GM21526 (cell line): Measurements from ENCODE around the gene FTSJ3.

ENCODE experiments used
- ATAC-seq: cut with Tn5 transposase; IDR thresholded peaks from one replicate; pipeline ENCODE4 v1.9.1; 2021; ENCODE audit warnings: moderate library complexity; ENCODE audit not compliant: unreplicated experiment, low FRiP score

FTSJ3 gene

GRCh38 chr17:63830904-63831491, 3.5 kb upstream of the FTSJ3 start:
- ATAC-seq: no peak

GRCh38 chr17:63830278-63830677, 2.8 kb upstream of the FTSJ3 start:
- no peak for ATAC-seq

GRCh38 chr17:63828936-63829335, 1.5 kb upstream of the FTSJ3 start:
- no peak for ATAC-seq

- no peak for ATAC-seq
These were observed 348 bp upstream of the FTSJ3 start for GRCh38 chr17:63827801-63828221.

GRCh38 chr17:63826468-63827001, 928 bp downstream of the FTSJ3 start:
- no peak for ATAC-seq

GRCh38 chr17:63824362-63824761, 3.1 kb downstream of the FTSJ3 start:
- no peak for ATAC-seq

GRCh38 chr17:63823659-63824331, 3.7 kb downstream of the FTSJ3 start:
- no peak for ATAC-seq

- ATAC-seq: no peak
These were observed 4.9 kb downstream of the FTSJ3 start for GRCh38 chr17:63822537-63822936.

- no peak for ATAC-seq
These were observed 5.7 kb downstream of the FTSJ3 start for GRCh38 chr17:63821804-63822203.

GRCh38 chr17:63820963-63821561, 6.4 kb downstream of the FTSJ3 start:
- ATAC-seq: no peak

GRCh38 chr17:63819585-63820537, 7.6 kb downstream of the FTSJ3 start:
- ATAC-seq: no peak

- no peak for ATAC-seq
These were observed 8.3 kb downstream of the FTSJ3 start for GRCh38 chr17:63819131-63819530.

- no peak for ATAC-seq
These were observed 9.6 kb downstream of the FTSJ3 start for GRCh38 chr17:63817736-63818385.

GRCh38 chr17:63816669-63817068, 10.8 kb downstream of the FTSJ3 start:
- no peak for ATAC-seq

GRCh38 chr17:63816123-63816522, 11.3 kb downstream of the FTSJ3 start:
- ATAC-seq: no peak

- no peak for ATAC-seq
These were observed 17.5 kb downstream of the FTSJ3 start for GRCh38 chr17:63809970-63810369.

GRCh38 chr17:63805591-63805990, 21.9 kb downstream of the FTSJ3 start:
- ATAC-seq: no peak

- ATAC-seq: no peak
These were observed 23.1 kb downstream of the FTSJ3 start for GRCh38 chr17:63804328-63804727.

GRCh38 chr17:63800783-63801182, 26.7 kb downstream of the FTSJ3 start:
- no peak for ATAC-seq

GRCh38 chr17:63798572-63799106, 28.8 kb downstream of the FTSJ3 start:
- ATAC-seq: no peak
